Adrenal gland (tissue), 12 donors: ENCODE results near the gene NME5. TPM values are rescaled to one million over a fixed set of nuclear protein-coding genes. Genes with fewer than 3 reads are reported as not detected.

Source experiments
- DNase-seq, 7 donors: peaks; one replicate each; pipeline ENCODE4 v3.0.0-alpha.2; 2019 to 2020
- H3K27ac ChIP-seq, 5 donors: fragments of 200-600 bp; sonication (generic) in 4 of 5; 1 replicate in 3 of 5; 2 replicates in 2 of 5; pipeline versions ENCODE4 v1.5.1 to v1.8.0; 2016 to 2020; ENCODE audit warnings: mild to moderate bottlenecking in 1 of 5
- H3K27me3 ChIP-seq: fragments of 200-600 bp; 2 replicates; pipeline ENCODE4 v1.8.0; 2021
- H3K36me3 ChIP-seq, 2 donors: fragments of 200-600 bp; replicated peaks in 1 of 2; 1 replicate in 1 of 2; 2 replicates in 1 of 2; pipeline versions ENCODE4 v1.5.1 to v1.8.0; 2018 to 2022
- H3K4me1 ChIP-seq, 2 donors: fragments of 200-600 bp; replicated peaks in 1 of 2; 1 replicate in 1 of 2; 2 replicates in 1 of 2; pipeline versions ENCODE4 v1.5.1 to v1.8.0; 2018 to 2021
- H3K4me3 ChIP-seq, 4 donors: fragments of 200-600 bp; sonication (generic) in 3 of 4; one replicate each; pipeline ENCODE4 v1.5.1; 2016 to 2018
- H3K9me3 ChIP-seq, 3 donors: fragments of 200-600 bp; sonication (generic) in 1 of 3; replicated peaks in 1 of 3; 1 replicate in 2 of 3; 2 replicates in 1 of 3; pipeline versions ENCODE4 v1.5.1 to v1.8.0; 2016 to 2021
- POLR2A ChIP-seq, 2 donors: fragments of 450-650 bp; IDR thresholded peaks; one replicate each; pipeline ENCODE4 v1.6.1; 2017; ENCODE audit warnings: antibody characterized with exemption in 2 of 2, mild to moderate bottlenecking in 2 of 2, moderate library complexity in 1 of 2
- WGBS, 4 donors: extraction: QIAGEN DNeasy Blood & Tissue Kit in 2 of 4; methylation state at CpG; one replicate each; pipeline versions ENCODE4 v1.1.5 to v1.1.7; 2013 to 2017; 5-methylcytosine and 5-hydroxymethylcytosine counted together
- intact Hi-C, 2 donors: fragments of 100-400 bp; cut with DNase I; formaldehyde crosslinking; loops; one replicate each; pipeline versions ENCODE4 v1.14.1 to v1.15.0; 2022 to 2023
- polyA plus RNA-seq, 3 donors: library from polyadenylated mRNA; stranded (reverse); fragments of 200-250 nt in 2 of 3; fragments of 350-450 nt in 1 of 3; fragmentation: Illumina TruSeq in 1 of 3; extraction: RNeasy Lipid Tissue Mini Kit (QIAGEN cat#74804) in 1 of 3; gene quantifications; one replicate each; pipeline ENCODE4 v1.2.3, GENCODE V29; 2013 to 2014
- total RNA-seq, 9 donors: library from RNA; depleted of rRNA in 4 of 9; stranded (reverse); fragments of >200 nt in 4 of 9; fragments of 120-200 nt in 1 of 9; fragmentation: NEBNext Ultra II Directional in 1 of 9; extraction: Animal tissue kit (Norgen Biotek cat#: 25700) in 1 of 9; gene quantifications; one replicate each; pipeline versions ENCODE4 v1.1.0 to v1.2.4, GENCODE V29; 2013 to 2023
- TF ChIP-seq, protein P1 (sequence below), 6 experiments: fragments of 450-650 bp in 4 of 6; fragments of 200-600 bp in 2 of 6; sonication (generic) in 1 of 6; IDR thresholded peaks; 1 replicate in 5 of 6; 2 replicates in 1 of 6; pipeline versions ENCODE4 v1.5.1 to v1.8.0; 2016 to 2021; ENCODE audit warnings: antibody characterized with exemption in 6 of 6, mild to moderate bottlenecking in 2 of 6, moderate library complexity in 1 of 6
- donor health status: healthy with polysubstance abuse.
- donor health status: Bipolar disorder and iron deficiency.
- donor health status: DM: yes; HTN: yes; CAD: no.
- donor health status: DM: no; HTN: no; CAD: no.
- donor health status: DM: no; HTN: no; CAD: no.
- donor health status: DM: yes; HTN: yes; CAD: no.

Gene NME5
- total and polyA plus RNA-seq, 12 donors: 0.24 to 22.0 (median 7.3) TPM

DNA sequence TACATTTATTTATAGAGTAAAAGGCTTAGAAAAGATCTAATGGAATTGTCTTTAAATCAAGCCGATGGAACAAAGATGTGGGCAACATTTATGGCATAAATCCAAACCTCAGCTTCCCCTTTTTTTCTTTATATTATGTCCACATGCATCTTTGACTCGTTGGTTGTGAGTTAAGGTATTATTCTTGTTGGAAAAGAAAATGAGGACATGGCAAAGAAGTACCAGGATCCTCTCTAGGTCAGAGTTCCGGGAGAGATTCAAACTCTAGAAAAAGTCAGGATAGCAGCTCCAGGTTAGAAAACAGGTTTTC, 508 bp upstream of the NME5 start:
- peak overlapping the region in 1 of 4 donors; percentile 58 for H3K4me3 ChIP-seq
- H3K4me1 ChIP-seq: peaks cover 0 to 4% of the 10 kb centered on the region in 2 donors
- no peaks in the 10 kb centered on the region for H3K27me3 ChIP-seq
- no peak for DNase-seq
- TF ChIP-seq, protein P1, sequence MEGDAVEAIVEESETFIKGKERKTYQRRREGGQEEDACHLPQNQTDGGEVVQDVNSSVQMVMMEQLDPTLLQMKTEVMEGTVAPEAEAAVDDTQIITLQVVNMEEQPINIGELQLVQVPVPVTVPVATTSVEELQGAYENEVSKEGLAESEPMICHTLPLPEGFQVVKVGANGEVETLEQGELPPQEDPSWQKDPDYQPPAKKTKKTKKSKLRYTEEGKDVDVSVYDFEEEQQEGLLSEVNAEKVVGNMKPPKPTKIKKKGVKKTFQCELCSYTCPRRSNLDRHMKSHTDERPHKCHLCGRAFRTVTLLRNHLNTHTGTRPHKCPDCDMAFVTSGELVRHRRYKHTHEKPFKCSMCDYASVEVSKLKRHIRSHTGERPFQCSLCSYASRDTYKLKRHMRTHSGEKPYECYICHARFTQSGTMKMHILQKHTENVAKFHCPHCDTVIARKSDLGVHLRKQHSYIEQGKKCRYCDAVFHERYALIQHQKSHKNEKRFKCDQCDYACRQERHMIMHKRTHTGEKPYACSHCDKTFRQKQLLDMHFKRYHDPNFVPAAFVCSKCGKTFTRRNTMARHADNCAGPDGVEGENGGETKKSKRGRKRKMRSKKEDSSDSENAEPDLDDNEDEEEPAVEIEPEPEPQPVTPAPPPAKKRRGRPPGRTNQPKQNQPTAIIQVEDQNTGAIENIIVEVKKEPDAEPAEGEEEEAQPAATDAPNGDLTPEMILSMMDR (IDR thresholded peaks at IDR 0.05): no peak
- TF ChIP-seq POLR2A (IDR thresholded peaks at IDR 0.05): no peak
- H3K36me3 ChIP-seq: no peaks in the 10 kb centered on the region
- WGBS, 4 donors: 51 to 66% (median 56%) methylated on average over 3 of the region's 3 CpGs
- H3K9me3 ChIP-seq: no peaks in the 10 kb centered on the region
- no peak overlapping the region for H3K27ac ChIP-seq
- intact Hi-C loops: loop anchor here in 1 of 2 donors (10.0 kb wide), 1 partner anchor 105 kb away; the partner anchor contains the start of gene FAM13B

DNA sequence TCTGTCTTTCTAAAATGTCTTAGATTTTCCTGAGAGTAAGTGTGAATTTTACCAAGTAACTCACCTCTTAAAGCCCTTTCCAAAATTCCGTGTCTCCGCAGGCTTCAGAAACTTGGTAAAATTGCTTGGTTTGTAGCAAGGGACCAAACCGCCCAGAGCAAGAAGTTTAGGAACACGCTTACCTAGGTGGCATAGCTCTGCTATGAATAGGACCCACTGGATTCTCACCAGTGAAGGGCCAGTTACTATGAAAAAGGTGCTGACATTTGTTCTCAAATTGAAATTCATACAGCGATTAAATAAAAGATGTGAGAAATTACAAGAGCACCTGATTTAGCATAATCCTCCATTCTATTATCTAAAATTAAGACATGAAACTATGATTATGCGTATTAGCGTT, 6.7 kb downstream of the NME5 start:
- no peaks in the 10 kb centered on the region for H3K27me3 ChIP-seq
- no peaks in the 10 kb centered on the region for H3K36me3 ChIP-seq
- no peak overlapping the region for H3K27ac ChIP-seq
- DNase-seq: no peak
- peak overlapping the region in 1 of 4 donors; percentile 41 for H3K4me3 ChIP-seq
- no peaks in the 10 kb centered on the region for H3K9me3 ChIP-seq
- WGBS, 4 donors: 86 to 92% (median 90%) methylated on average over 7 of the region's 7 CpGs
- no peaks in the 10 kb centered on the region for H3K4me1 ChIP-seq
- intact Hi-C loops: loop anchor here (5.0 to 10.0 kb wide), 2 partner anchors 50 to 98 kb away; partner anchors contain the start of genes WNT8A (in 2 of the 2) and FAM13B (in 1 of the 2)
- TF ChIP-seq POLR2A (IDR thresholded peaks at IDR 0.05): no peak
- TF ChIP-seq, protein P1 (IDR thresholded peaks at IDR 0.05): no peak

DNA sequence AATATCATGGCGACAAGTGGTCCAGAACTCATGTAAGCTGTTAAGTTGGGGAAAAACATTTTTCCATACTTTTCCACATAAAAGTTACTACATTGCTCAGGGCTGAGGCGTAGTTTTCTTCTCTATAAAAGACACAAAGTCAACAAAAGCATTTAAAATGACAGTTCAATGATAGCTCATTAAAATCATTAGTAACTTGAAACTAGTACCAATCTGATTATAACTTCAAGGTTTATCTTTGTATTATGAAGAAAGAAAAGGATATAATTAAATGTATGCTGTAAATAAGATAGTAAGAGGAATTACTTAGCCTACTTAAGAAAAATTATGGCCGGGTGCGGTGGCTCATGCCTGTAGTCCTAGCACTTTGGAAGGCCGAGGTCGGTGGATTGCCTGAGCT, 9.9 kb downstream of the NME5 start:
- TF ChIP-seq POLR2A (IDR thresholded peaks at IDR 0.05): no peak
- TF ChIP-seq, protein P1 (IDR thresholded peaks at IDR 0.05): no peak
- no peaks in the 10 kb centered on the region for H3K36me3 ChIP-seq
- H3K27me3 ChIP-seq: no peaks in the 10 kb centered on the region
- H3K4me3 ChIP-seq: no peak overlapping the region
- intact Hi-C loops: no loop called here
- H3K4me1 ChIP-seq: no peaks in the 10 kb centered on the region
- no peak for DNase-seq
- 91 to 95% (median 93%) methylated on average over 6 of the region's 6 CpGs for WGBS, 4 donors
- H3K9me3 ChIP-seq: no peaks in the 10 kb centered on the region
- no peak overlapping the region for H3K27ac ChIP-seq

DNA sequence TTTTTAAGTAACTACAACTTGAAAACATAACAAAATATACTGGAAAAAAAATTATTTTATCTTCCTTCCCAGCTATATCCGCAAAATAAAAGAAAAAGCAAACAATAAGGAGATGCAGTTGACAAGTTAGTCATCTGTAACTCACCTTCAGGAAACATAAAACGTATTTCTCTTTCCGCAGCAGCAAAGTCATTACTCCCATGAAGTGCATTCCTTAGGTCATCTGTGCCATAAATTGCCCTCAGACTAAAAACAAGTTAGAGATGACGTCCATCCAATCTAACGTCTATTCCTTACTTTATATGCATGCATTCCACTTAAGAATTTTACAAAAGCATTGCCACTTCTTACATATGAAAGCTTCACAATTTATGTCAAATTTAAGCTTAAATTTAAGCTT, 10.9 kb downstream of the NME5 start:
- Histone ChIP-seq H3K9me3 (no peaks in the 10 kb centered on the region), H3K4me3 (no peak overlapping the region), H3K36me3 (no peaks in the 10 kb centered on the region), H3K4me1 (no peaks in the 10 kb centered on the region), H3K27me3 (no peaks in the 10 kb centered on the region), H3K27ac (no peak overlapping the region)
- DNase-seq: no peak
- no peak for TF ChIP-seq POLR2A (IDR thresholded peaks at IDR 0.05)
- TF ChIP-seq, protein P1 (IDR thresholded peaks at IDR 0.05): no peak
- WGBS, 4 donors: 55 to 62% (median 59%) methylated on average over 5 of the region's 5 CpGs
- intact Hi-C loops: no loop called here
